ENCODE measurements around the gene ADI1.

ADI1 gene

DNA sequence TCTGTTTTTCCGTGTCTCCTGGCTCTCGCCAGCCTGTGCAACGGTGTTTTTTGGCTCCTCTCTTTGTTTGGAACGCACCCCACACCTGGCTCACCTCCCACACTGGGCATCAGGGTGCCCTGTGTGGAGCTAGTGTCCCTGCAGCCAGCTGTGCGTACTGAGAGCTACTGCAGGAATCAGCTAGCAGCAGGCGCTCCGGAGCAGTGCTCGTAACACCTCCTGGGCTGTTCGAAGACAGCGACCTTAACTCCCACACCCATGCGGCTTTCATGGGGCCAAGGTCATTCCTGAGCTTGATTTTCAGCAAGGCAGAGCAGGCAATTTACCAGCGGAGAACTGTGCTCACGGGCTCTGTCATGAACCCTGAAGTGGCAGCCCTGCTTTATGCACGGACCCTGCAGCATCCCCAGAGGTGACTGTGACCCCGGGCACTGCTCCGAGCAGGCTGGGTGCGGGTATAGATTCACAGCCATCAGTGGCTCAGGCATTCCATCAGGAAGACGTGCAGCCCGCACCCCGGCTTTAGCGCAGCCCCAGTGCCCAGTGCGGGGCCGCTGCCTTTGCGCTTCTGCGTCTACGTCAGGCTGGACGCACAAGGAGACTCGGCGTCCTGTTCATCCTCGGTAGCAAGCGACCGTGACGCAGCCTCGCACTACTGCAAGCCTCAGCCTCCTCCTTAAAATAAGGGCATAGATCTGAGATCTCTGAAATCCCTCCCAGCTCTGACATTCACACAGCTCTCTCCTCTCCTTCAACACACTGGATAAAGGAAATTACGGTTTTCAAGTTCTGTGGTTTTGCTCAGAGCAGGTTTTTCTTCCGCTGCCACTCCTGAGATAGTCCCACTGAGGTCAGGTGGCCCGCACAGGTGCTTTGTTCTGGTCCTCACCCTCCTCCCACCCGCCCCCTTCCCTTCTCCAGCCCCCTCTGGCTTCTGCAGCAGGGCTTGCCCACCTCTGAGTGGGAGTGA lies 58.2 kb downstream of the ADI1 start:
- peaks cover 11% of the 10 kb centered on the region for H3K4me1 ChIP-seq (ENCODE audit: low read length)
- TF ChIP-seq EZH2 (optimal IDR thresholded peaks at IDR 0.05; ENCODE audit: low read depth, low read length) (no peak), EZH2phosphoT487 (IDR thresholded peaks at IDR 0.05; ENCODE audit: low read length) (no peak)
- TF ChIP-seq, protein P1, sequence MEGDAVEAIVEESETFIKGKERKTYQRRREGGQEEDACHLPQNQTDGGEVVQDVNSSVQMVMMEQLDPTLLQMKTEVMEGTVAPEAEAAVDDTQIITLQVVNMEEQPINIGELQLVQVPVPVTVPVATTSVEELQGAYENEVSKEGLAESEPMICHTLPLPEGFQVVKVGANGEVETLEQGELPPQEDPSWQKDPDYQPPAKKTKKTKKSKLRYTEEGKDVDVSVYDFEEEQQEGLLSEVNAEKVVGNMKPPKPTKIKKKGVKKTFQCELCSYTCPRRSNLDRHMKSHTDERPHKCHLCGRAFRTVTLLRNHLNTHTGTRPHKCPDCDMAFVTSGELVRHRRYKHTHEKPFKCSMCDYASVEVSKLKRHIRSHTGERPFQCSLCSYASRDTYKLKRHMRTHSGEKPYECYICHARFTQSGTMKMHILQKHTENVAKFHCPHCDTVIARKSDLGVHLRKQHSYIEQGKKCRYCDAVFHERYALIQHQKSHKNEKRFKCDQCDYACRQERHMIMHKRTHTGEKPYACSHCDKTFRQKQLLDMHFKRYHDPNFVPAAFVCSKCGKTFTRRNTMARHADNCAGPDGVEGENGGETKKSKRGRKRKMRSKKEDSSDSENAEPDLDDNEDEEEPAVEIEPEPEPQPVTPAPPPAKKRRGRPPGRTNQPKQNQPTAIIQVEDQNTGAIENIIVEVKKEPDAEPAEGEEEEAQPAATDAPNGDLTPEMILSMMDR (IDR thresholded peaks at IDR 0.05; ENCODE audit: low read length), result no peak
- H3K4me3 ChIP-seq (ENCODE audit: low read length), result no peak overlapping the region
- H3K27ac ChIP-seq (ENCODE audit: low read length), result peak overlapping the region; percentile 71
- no peak for DNase-seq
- H3K9ac ChIP-seq (ENCODE audit: low read length), result 0 out of 2 replicates have a peak overlapping the region, but pooled peaks have one; percentile 43
- no peaks in the 10 kb centered on the region for H4K20me1 ChIP-seq (ENCODE audit: insufficient read depth, low read length)
- H3F3A ChIP-seq (ENCODE audit: insufficient read depth, low read length), result peaks cover 6% of the 10 kb centered on the region; the same call in 1 of the 2 replicates
- peak overlapping the region; percentile 59; the same call in 1 of the 2 replicates for H3K4me2 ChIP-seq (ENCODE audit: low read depth, low read length)
- no peaks in the 10 kb centered on the region for H3K36me3 ChIP-seq (replicated peaks; ENCODE audit: insufficient read depth, low read length)
- peak overlapping the region; percentile 37; the same call in 1 of the 2 replicates for H2AFZ ChIP-seq (ENCODE audit: low read length)
- H3K9me2 ChIP-seq (replicated peaks; ENCODE audit: insufficient read depth, low read length), result no peaks in the 10 kb centered on the region
- H3K79me2 ChIP-seq (ENCODE audit: low read length), result no peaks in the 10 kb centered on the region
- H3K27me3 ChIP-seq (replicated peaks; ENCODE audit: insufficient read depth, low read length), result no peaks in the 10 kb centered on the region
- no peaks in the 10 kb centered on the region for H3K9me3 ChIP-seq (replicated peaks; ENCODE audit: insufficient read depth, low read length)

DNA sequence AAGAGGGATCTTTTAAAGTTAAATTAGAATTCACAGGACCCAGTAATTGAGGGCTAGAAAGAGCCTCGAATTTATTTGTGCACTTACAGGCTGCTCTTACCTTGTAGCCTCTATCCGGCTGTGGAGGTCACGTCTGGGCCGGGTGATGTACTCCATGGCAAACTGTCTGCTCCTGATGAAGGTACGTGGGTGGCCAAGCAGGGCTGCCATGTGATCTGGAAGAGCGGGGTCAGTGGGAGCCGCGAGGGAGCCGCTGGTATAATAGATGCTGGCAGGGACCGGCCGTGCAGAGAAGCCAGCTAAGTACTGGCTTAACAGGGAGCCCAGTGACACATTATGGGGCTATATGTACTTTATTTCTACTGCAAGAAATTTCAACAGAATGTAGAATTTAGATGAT lies 59.2 kb downstream of the ADI1 start:
- Histone ChIP-seq H2AFZ (ENCODE audit: low read length) (no peak overlapping the region), H4K20me1 (ENCODE audit: insufficient read depth, low read length) (no peaks in the 10 kb centered on the region), H3K27ac (ENCODE audit: low read length) (no peak overlapping the region), H3K27me3 (replicated peaks; ENCODE audit: insufficient read depth, low read length) (no peaks in the 10 kb centered on the region), H3K4me3 (ENCODE audit: low read length) (no peak overlapping the region), H3K9me3 (replicated peaks; ENCODE audit: insufficient read depth, low read length) (no peaks in the 10 kb centered on the region), H3K79me2 (ENCODE audit: low read length) (no peaks in the 10 kb centered on the region), H3K36me3 (replicated peaks; ENCODE audit: insufficient read depth, low read length) (no peaks in the 10 kb centered on the region), H3K4me1 (ENCODE audit: low read length) (peaks cover 11% of the 10 kb centered on the region), H3K9ac (ENCODE audit: low read length) (no peak overlapping the region), H3F3A (ENCODE audit: insufficient read depth, low read length) (peaks cover 6% of the 10 kb centered on the region; the same call in 1 of the 2 replicates), H3K9me2 (replicated peaks; ENCODE audit: insufficient read depth, low read length) (no peaks in the 10 kb centered on the region), H3K4me2 (ENCODE audit: low read depth, low read length) (no peak overlapping the region)
- no peak for DNase-seq
- TF ChIP-seq EZH2 (optimal IDR thresholded peaks at IDR 0.05; ENCODE audit: low read depth, low read length) (no peak), EZH2phosphoT487 (IDR thresholded peaks at IDR 0.05; ENCODE audit: low read length) (no peak)
- TF ChIP-seq, protein P1 (IDR thresholded peaks at IDR 0.05; ENCODE audit: low read length), result no peak

DNA sequence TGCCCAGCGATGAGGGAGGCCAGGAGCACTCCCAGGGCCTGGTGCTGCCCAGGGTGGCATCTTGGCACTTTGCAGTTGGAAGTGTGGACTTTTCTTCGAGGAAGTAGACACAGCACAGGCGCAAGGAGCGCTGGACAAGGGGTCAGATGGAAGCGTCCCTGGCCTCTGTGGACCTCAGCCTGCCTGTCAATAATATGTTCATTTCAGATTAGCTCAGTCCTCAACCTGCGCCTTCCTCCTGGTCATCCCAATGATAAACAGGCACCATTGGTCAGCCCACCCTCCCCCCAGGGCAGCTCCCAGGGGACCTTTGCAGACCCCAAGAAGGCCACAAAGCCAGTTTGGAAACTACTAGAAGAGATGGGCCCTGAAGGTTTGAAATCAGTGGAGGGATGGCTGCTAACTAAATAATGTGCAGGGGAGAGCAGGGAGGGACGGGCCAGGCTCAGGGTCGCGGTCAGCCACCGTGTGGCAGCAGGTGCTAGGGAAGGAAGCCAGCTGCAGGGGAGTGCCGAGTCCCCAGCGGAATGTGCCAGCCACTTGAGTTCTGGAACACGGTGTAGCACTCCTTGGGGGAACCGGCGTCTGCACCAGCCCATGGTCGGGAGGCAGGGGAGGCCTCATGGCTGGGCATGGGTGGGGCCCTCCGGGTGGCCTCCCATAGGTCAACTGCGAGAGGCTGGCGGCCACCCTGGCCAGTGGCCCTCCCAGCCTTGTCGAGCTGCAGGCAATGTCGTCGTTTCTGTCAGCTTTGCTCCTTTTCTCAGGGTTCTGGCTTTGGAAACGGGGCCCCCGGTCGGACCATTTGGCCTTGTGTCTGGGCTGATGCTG lies 59.9 kb downstream of the ADI1 start:
- no peaks in the 10 kb centered on the region for H3K36me3 ChIP-seq (replicated peaks; ENCODE audit: insufficient read depth, low read length)
- peaks cover 6% of the 10 kb centered on the region; the same call in 1 of the 2 replicates for H3F3A ChIP-seq (ENCODE audit: insufficient read depth, low read length)
- no peak overlapping the region for H3K4me2 ChIP-seq (ENCODE audit: low read depth, low read length)
- H2AFZ ChIP-seq (ENCODE audit: low read length), result no peak overlapping the region
- no peaks in the 10 kb centered on the region for H3K27me3 ChIP-seq (replicated peaks; ENCODE audit: insufficient read depth, low read length)
- no peaks in the 10 kb centered on the region for H3K9me3 ChIP-seq (replicated peaks; ENCODE audit: insufficient read depth, low read length)
- H3K9ac ChIP-seq (ENCODE audit: low read length), result no peak overlapping the region
- DNase-seq, result no peak
- H3K4me1 ChIP-seq (ENCODE audit: low read length), result peaks cover 11% of the 10 kb centered on the region
- H3K4me3 ChIP-seq (ENCODE audit: low read length), result no peak overlapping the region
- no peaks in the 10 kb centered on the region for H4K20me1 ChIP-seq (ENCODE audit: insufficient read depth, low read length)
- H3K27ac ChIP-seq (ENCODE audit: low read length), result no peak overlapping the region
- TF ChIP-seq EZH2phosphoT487 (IDR thresholded peaks at IDR 0.05; ENCODE audit: low read length) (no peak), EZH2 (optimal IDR thresholded peaks at IDR 0.05; ENCODE audit: low read depth, low read length) (no peak)
- TF ChIP-seq, protein P1 (IDR thresholded peaks at IDR 0.05; ENCODE audit: low read length), result no peak
- H3K79me2 ChIP-seq (ENCODE audit: low read length), result no peaks in the 10 kb centered on the region
- no peaks in the 10 kb centered on the region for H3K9me2 ChIP-seq (replicated peaks; ENCODE audit: insufficient read depth, low read length)

Data from MM.1S (cell line).